ENCODE measurements around the gene DHX30.
"Not testable (repeated sequence)": the region's sequence is repeated elsewhere in the genome, so short reads cannot be mapped to it uniquely, and the experiment has no call there.

DHX30 gene

GRCh38 chr3:47802734-47803479, at the start of gene DHX30:
Gene DHX30 (plus strand): TSS chr3:47803138. CDS start chr3:47810684, 7,546 bp downstream.
- peak; percentile 82 to 83 for DNase-seq (ENCODE audit: low read depth in 2 of 2)

GRCh38 chr3:47758261-47759025, 44.5 kb upstream of the DHX30 start:
- no peak for DNase-seq (ENCODE audit: low read depth in 2 of 2)

GRCh38 chr3:47760207-47760606, 42.7 kb upstream of the DHX30 start:
- not testable (repeated sequence) for DNase-seq (ENCODE audit: low read depth in 2 of 2)

- no peak for DNase-seq (ENCODE audit: low read depth in 2 of 2)
These were observed 41.9 kb upstream of the DHX30 start for GRCh38 chr3:47761046-47761445.

- no peak for DNase-seq (ENCODE audit: low read depth in 2 of 2)
These were observed 40.7 kb upstream of the DHX30 start for GRCh38 chr3:47762233-47762632.

- no peak for DNase-seq (ENCODE audit: low read depth in 2 of 2)
These were observed 36.8 kb upstream of the DHX30 start for GRCh38 chr3:47766186-47766585.

- no peak for DNase-seq (ENCODE audit: low read depth in 2 of 2)
These were observed 30.9 kb upstream of the DHX30 start for GRCh38 chr3:47772047-47772446.

GRCh38 chr3:47772788-47773187, 30.1 kb upstream of the DHX30 start:
- DNase-seq (ENCODE audit: low read depth in 2 of 2): no peak

GRCh38 chr3:47778746-47779145, 24.2 kb upstream of the DHX30 start:
- DNase-seq (ENCODE audit: low read depth in 2 of 2): no peak

- peak; percentile 49 to 50 for DNase-seq (ENCODE audit: low read depth in 2 of 2)
These were observed 21.9 kb upstream of the DHX30 start for GRCh38 chr3:47780741-47781684.

- peak; percentile 99 for DNase-seq (ENCODE audit: low read depth in 2 of 2)
These were observed 21.1 kb upstream of the DHX30 start, which contains the start of gene SMARCC1 for GRCh38 chr3:47781685-47782445. Gene SMARCC1 (minus strand): TSS chr3:47781893. CDS start chr3:47781797, 96 bp downstream.

GRCh38 chr3:47782446-47783308, 20.3 kb upstream of the DHX30 start:
- no peak for DNase-seq (ENCODE audit: low read depth in 2 of 2)

GRCh38 chr3:47783673-47784072, 19.3 kb upstream of the DHX30 start:
- no peak for DNase-seq (ENCODE audit: low read depth in 2 of 2)

- DNase-seq (ENCODE audit: low read depth in 2 of 2): no peak
These were observed 11.6 kb upstream of the DHX30 start for GRCh38 chr3:47791193-47791855.

- DNase-seq (ENCODE audit: low read depth in 2 of 2): no peak
These were observed 10.2 kb upstream of the DHX30 start for GRCh38 chr3:47792699-47793098.

- no peak for DNase-seq (ENCODE audit: low read depth in 2 of 2)
These were observed 8.4 kb upstream of the DHX30 start for GRCh38 chr3:47794544-47794943.

GRCh38 chr3:47799733-47800132, 3.2 kb upstream of the DHX30 start:
- DNase-seq (ENCODE audit: low read depth in 2 of 2): no peak

- DNase-seq (ENCODE audit: low read depth in 2 of 2): no peak
These were observed 615 bp downstream of the DHX30 start for GRCh38 chr3:47803480-47804025.

GRCh38 chr3:47804577-47804976, 1.6 kb downstream of the DHX30 start:
- DNase-seq (ENCODE audit: low read depth in 2 of 2): no peak
